Sigmoid colon (tissue), 3 donors: ENCODE results near the gene PAXX.

ENCODE experiments used
- POLR2A ChIP-seq, 2 donors: fragments of 450-650 bp; IDR thresholded peaks; one replicate each; pipeline ENCODE4 v1.6.1; 2016; ENCODE audit warnings: antibody characterized with exemption in 2 of 2, mild to moderate bottlenecking in 2 of 2, moderate library complexity in 2 of 2
- TF ChIP-seq, protein P1 (sequence below), 4 experiments: fragments of 450-650 bp in 3 of 4; fragments of 200-600 bp in 1 of 4; IDR thresholded peaks; one replicate each; pipeline ENCODE4 v1.5.1; 2016 to 2019; ENCODE audit warnings: antibody characterized with exemption in 4 of 4, mild to moderate bottlenecking in 3 of 4, moderate library complexity in 2 of 4

DNA sequence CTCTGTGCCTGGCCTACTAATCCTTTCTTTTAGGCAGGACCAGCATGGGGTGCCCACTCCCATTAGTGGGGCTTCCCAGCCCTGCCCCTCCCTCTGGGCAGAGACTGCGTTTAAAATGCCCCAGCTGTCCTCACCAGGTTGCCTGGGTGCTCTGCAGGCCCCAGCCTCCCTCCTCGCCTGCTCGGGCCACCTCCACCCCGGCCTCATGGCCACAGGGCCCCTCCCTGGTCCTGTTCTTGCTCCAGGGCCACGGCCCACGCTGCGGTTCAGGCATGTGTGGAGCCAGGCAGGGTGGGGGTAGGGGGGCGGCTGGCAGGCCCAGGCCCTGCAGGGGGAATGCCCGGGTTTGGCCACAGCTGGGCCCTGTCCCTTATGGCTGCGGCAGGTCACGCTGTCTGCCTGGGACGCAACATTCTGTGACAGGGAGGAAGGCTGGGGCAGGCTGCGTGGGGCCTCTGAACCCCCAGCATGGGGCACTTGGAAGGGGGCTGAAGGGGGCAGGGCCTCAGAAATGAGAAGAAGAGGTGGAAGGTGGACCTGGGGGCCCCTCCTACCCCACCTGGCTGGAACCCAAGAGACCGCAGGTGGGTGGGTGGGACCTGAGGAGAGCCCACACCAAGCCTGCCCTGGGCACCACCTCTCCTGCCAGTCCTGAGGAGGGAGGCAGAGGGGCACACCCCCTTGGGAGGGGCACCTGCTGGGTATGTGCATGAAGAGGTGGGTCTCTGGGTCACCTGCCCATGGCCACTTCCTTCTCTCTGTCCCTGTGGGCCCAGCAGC, 40.5 kb upstream of the PAXX start, which contains the start of gene LCN12:
- no peak for TF ChIP-seq POLR2A (IDR thresholded peaks at IDR 0.05)
- TF ChIP-seq, protein P1, sequence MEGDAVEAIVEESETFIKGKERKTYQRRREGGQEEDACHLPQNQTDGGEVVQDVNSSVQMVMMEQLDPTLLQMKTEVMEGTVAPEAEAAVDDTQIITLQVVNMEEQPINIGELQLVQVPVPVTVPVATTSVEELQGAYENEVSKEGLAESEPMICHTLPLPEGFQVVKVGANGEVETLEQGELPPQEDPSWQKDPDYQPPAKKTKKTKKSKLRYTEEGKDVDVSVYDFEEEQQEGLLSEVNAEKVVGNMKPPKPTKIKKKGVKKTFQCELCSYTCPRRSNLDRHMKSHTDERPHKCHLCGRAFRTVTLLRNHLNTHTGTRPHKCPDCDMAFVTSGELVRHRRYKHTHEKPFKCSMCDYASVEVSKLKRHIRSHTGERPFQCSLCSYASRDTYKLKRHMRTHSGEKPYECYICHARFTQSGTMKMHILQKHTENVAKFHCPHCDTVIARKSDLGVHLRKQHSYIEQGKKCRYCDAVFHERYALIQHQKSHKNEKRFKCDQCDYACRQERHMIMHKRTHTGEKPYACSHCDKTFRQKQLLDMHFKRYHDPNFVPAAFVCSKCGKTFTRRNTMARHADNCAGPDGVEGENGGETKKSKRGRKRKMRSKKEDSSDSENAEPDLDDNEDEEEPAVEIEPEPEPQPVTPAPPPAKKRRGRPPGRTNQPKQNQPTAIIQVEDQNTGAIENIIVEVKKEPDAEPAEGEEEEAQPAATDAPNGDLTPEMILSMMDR (IDR thresholded peaks at IDR 0.05): no peak
